K562 (cell line): ENCODE results near the gene PTPN5. TPM values are rescaled to one million over a fixed set of nuclear protein-coding genes. Genes with fewer than 3 reads are reported as not detected.
A peak's percentile ranks its signal among the peaks of the same experiment; 100 is the strongest.

ENCODE experiments used
- ATAC-seq: fragments of 200-7000 bp; cut with Tn5 transposase; 3 replicates; pipeline ENCODE4 v1.9.1; 2020; ENCODE audit warnings: moderate library complexity
- BruUV-seq: library from RNA; stranded (reverse); fragments of 400-500 nt; replicated peaks from 2 replicates; lab custom pipeline; 2021; lab: Mats Ljungman, UMichigan
- CTCF ChIA-PET: fragments of 300-600 bp; formaldehyde crosslinking; extraction: SDS; loops from one replicate; lab custom pipeline; 2021; ENCODE audit warnings: low intra/inter-chr PET ratio; lab: Yijun Ruan, JAX
- POLR2A ChIA-PET: fragments of 300-600, 350-650 bp; sonication (Branson Sonifier 250); formaldehyde crosslinking; extraction: SDS; loops from one replicate; lab custom pipeline; 2021; ENCODE audit warnings: antibody characterized with exemption, inconsistent platforms; lab: Yijun Ruan, JAX
- DNase-seq, 4 experiments: peaks; one replicate each; pipeline versions ENCODE4 v3.0.0 to v3.0.0-alpha.2; 2011 to 2018; ENCODE audit warnings: low spot score in 3 of 4, mixed read lengths in 3 of 4; ENCODE audit errors: extremely low read depth in 1 of 4
- FAIRE-seq: peaks from 2 replicates; lab custom pipeline; 2011; peaks lifted over from hg19 to GRCh38; lab: Jason Lieb, UNC
- H2AFZ ChIP-seq: 2 replicates; pipeline ENCODE4 v1.6.0; 2011; ENCODE audit warnings: low read depth, low read length, control low read depth, inconsistent platforms
- H3K27ac ChIP-seq: fragments of 200-600 bp; 3 replicates; pipeline ENCODE4 v1.8.0; 2011; ENCODE audit warnings: low read depth, mild to moderate bottlenecking, control low read depth, inconsistent platforms, low read length, moderate library complexity, mixed read lengths; ENCODE audit errors: extremely low read depth
- H3K27me3 ChIP-seq, 2 experiments: fragments of 300-600 bp in 1 of 2; 2 replicates in 1 of 2; 3 replicates in 1 of 2; pipeline versions ENCODE4 v1.6.0 to v1.8.0; 2011; ENCODE audit warnings: inconsistent platforms in 2 of 2, low read length in 2 of 2, mild to moderate bottlenecking in 1 of 2, mixed read lengths in 1 of 2, moderate library complexity in 1 of 2; ENCODE audit not compliant: control insufficient read depth in 2 of 2, insufficient read depth in 2 of 2
- H3K36me3 ChIP-seq: fragments of 300-600 bp; 3 replicates; pipeline ENCODE4 v1.8.0; 2011; ENCODE audit warnings: mild to moderate bottlenecking, low read length, inconsistent platforms; ENCODE audit not compliant: control insufficient read depth, insufficient read depth
- H3K4me1 ChIP-seq, 2 experiments: fragments of 200-600 bp in 1 of 2; replicated peaks in 1 of 2; 2 replicates in 1 of 2; 3 replicates in 1 of 2; pipeline versions ENCODE4 v1.5.1 to v1.8.0; 2011; ENCODE audit warnings: inconsistent platforms in 2 of 2, low read length in 2 of 2, mild to moderate bottlenecking in 1 of 2, mixed read lengths in 1 of 2, moderate library complexity in 1 of 2; ENCODE audit not compliant: control insufficient read depth in 2 of 2, insufficient read depth in 2 of 2
- H3K4me2 ChIP-seq: 2 replicates; pipeline ENCODE4 v1.6.1; 2011; ENCODE audit warnings: low read length, control low read depth, inconsistent platforms, mixed read lengths; ENCODE audit not compliant: insufficient read depth
- H3K4me3 ChIP-seq: fragments of 200-600 bp; sonication (generic), shearing (Covaris generic); 2 replicates; pipeline ENCODE4 v1.5.1; 2016; ENCODE audit warnings: control low read depth, inconsistent platforms
- H3K79me2 ChIP-seq: fragments of 200-600 bp; 3 replicates; pipeline ENCODE4 v1.8.0; 2011; ENCODE audit warnings: low read length, inconsistent platforms; ENCODE audit not compliant: control insufficient read depth, insufficient read depth
- H3K9ac ChIP-seq, 2 experiments: 2 replicates each; pipeline versions ENCODE4 v1.6.0 to v1.6.1; 2011; ENCODE audit warnings: low read depth in 2 of 2, low read length in 2 of 2, control low read depth in 1 of 2, inconsistent platforms in 1 of 2, mild to moderate bottlenecking in 1 of 2, mixed read lengths in 1 of 2; ENCODE audit not compliant: insufficient read depth in 1 of 2
- H3K9me1 ChIP-seq: one replicate; pipeline ENCODE4 v1.6.0; 2011; ENCODE audit warnings: inconsistent platforms, mild to moderate bottlenecking, low read length, moderate library complexity; ENCODE audit not compliant: control insufficient read depth, insufficient read depth
- H3K9me3 ChIP-seq: replicated peaks from 2 replicates; pipeline ENCODE4 v1.5.1; 2011; ENCODE audit warnings: low read depth, low read length, inconsistent platforms; ENCODE audit not compliant: control insufficient read depth, insufficient read depth
- H4K20me1 ChIP-seq: replicated peaks from 2 replicates; pipeline ENCODE4 v1.6.1; 2011; ENCODE audit warnings: low read length, inconsistent platforms, mixed read lengths; ENCODE audit not compliant: control insufficient read depth, insufficient read depth
- ARID4B ChIP-seq: sonication (generic); formaldehyde crosslinking; IDR thresholded peaks from 2 replicates; pipeline ENCODE4 v1.8.0; 2022; ENCODE audit warnings: mild to moderate bottlenecking, missing genetic modification reagents
- C11orf30 ChIP-seq: fragments of 450-650 bp; IDR thresholded peaks from 2 replicates; pipeline ENCODE4 v1.6.1; 2016; ENCODE audit warnings: low read depth, mild to moderate bottlenecking
- ELK1 ChIP-seq: sonication (generic); formaldehyde crosslinking; IDR thresholded peaks from 2 replicates; pipeline ENCODE4 v1.8.1; 2022; ENCODE audit warnings: missing genetic modification reagents
- MNT ChIP-seq, 2 experiments: fragments of 450-650 bp; conservative IDR thresholded peaks; 2 replicates each; pipeline ENCODE4 v1.6.1; 2017; ENCODE audit warnings: mild to moderate bottlenecking in 2 of 2, moderate library complexity in 2 of 2
- NONO ChIP-seq, 2 experiments: fragments of 200-400 bp in 1 of 2; fragments of 450-650 bp in 1 of 2; formaldehyde crosslinking in 1 of 2; IDR thresholded peaks; 2 replicates each; pipeline ENCODE4 v1.6.1; 2017; ENCODE audit warnings: low read depth in 2 of 2, mild to moderate bottlenecking in 2 of 2, moderate library complexity in 2 of 2, low read length in 1 of 2
- POLR2B ChIP-seq: fragments of 450-650 bp; IDR thresholded peaks from 2 replicates; pipeline ENCODE4 v1.6.1; 2018; ENCODE audit warnings: low read depth; ENCODE audit not compliant: partially characterized antibody
- TEAD2 ChIP-seq: fragments of 450-650 bp; IDR thresholded peaks from 2 replicates; pipeline ENCODE4 v1.6.1; 2016; ENCODE audit warnings: missing genetic modification characterization, control low read depth, missing compliant biosample characterization
- ZBTB17 ChIP-seq: fragments of 450-650 bp; formaldehyde crosslinking; IDR thresholded peaks from 2 replicates; pipeline ENCODE4 v1.4.0; 2020; ENCODE audit warnings: mild to moderate bottlenecking
- ZFP36 ChIP-seq: fragments of 150-350 bp; IDR thresholded peaks from 2 replicates; pipeline ENCODE4 v1.6.1; 2018; ENCODE audit warnings: low read length, low read depth; ENCODE audit not compliant: partially characterized antibody
- ZNF436 ChIP-seq: fragments of 250-450, 450-650 bp; sonication (Bioruptor Pico); formaldehyde crosslinking; IDR thresholded peaks from 2 replicates; pipeline ENCODE4 v1.7.0; 2020; ENCODE audit warnings: mild to moderate bottlenecking
- WGBS: fragments of 100-300 bp; shearing (Covaris generic); methylation state at CpG from one replicate; pipeline ENCODE4 v1.1.6; 2016; ENCODE audit warnings: low coverage, mixed read lengths; ENCODE audit not compliant: insufficient coverage; ENCODE audit errors: missing lambda C conversion rate; 5-methylcytosine and 5-hydroxymethylcytosine counted together
- in situ Hi-C: fragments of 300-500 bp; cut with MboI; formaldehyde crosslinking; loops from 4 replicates; pipeline ENCODE4 v1.15.0; 2018; ENCODE audit warnings: inconsistent platforms, mixed read lengths
- intact Hi-C: fragments of 100-400 bp; cut with micrococcal nuclease; formaldehyde crosslinking; loops from 2 replicates; pipeline ENCODE4 v1.14.2; 2022
- polyA plus RNA-seq, 8 experiments: library from polyadenylated mRNA; depleted of rRNA in 4 of 8; stranded (reverse) in 5 of 8; unstranded in 3 of 8; fragments of >200 nt; fragmentation: Nextera tagmentation in 2 of 8; fragmentation: Illumina TruSeq in 1 of 8; extraction: Ambion mirVana in 2 of 8; extraction: Trizol in 1 of 8; gene quantifications; 2 replicates each; pipeline versions ENCODE4 v1.2.1 to v1.2.3, GENCODE V29; 2011 to 2014; ENCODE audit warnings: inconsistent platforms in 1 of 8, missing spikeins in 1 of 8
- total RNA-seq, 7 experiments: library from RNA; depleted of rRNA in 6 of 7; stranded (reverse); fragments of >200 nt in 6 of 7; fragmentation: Illumina TruSeq in 2 of 7; extraction: Trizol in 2 of 7; gene quantifications; 2 replicates each; pipeline versions ENCODE4 v1.2.1 to v1.2.3, GENCODE V29; 2011 to 2021; ENCODE audit warnings: low replicate concordance in 1 of 7
- TF ChIP-seq, protein P1 (sequence below): fragments of 450-650 bp; IDR thresholded peaks from one replicate; pipeline ENCODE4 v1.6.1; 2018; ENCODE audit warnings: mild to moderate bottlenecking, moderate library complexity; ENCODE audit not compliant: partially characterized antibody
- TF ChIP-seq, protein P2 (sequence below): fragments of 450-650 bp; formaldehyde crosslinking; IDR thresholded peaks from 2 replicates; pipeline ENCODE4 v1.4.0; 2020; ENCODE audit warnings: mild to moderate bottlenecking

The PTPN5 gene
- total and polyA plus RNA-seq, 9 of the 15 experiments (the other 6 are each of a cell fraction or from before 2014, with no cell fraction given), result not detected

DNA sequence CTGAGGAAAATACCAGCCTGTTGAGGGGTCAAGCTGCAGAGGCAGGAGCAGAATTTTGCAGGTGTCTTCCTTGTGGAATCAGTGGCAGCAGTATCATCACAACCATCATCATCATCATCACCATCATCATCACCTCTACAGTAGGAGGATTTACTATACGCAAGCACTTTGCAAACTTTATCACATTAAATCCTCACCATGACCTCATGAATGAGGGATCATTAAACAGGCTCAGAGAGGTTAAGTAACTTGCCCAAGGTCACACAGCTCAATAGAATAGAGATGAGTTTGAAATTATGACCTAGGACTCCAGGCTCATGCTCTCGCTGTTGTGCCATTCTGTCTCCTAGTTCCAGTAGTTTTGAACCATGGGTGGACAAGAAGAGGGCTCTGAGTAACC is 25.6 kb downstream of the PTPN5 start:
- H3K4me1 ChIP-seq, result no peaks in the 10 kb centered on the region
- no peak overlapping the region for H3K4me2 ChIP-seq
- H3K9me1 ChIP-seq, result no peaks in the 10 kb centered on the region
- in situ Hi-C loops, result no loop called here
- peaks cover 2 to 34% of the 10 kb centered on the region in 2 experiments; a peak in 4 of 5 replicates for H3K27me3 ChIP-seq
- 0% methylated on average over 2 of the region's 2 CpGs for WGBS
- intact Hi-C loops, result loop anchor here (10.0 kb wide), 2 partner anchors 221 to 311 kb away; partner anchors contain the start of gene LDHAL6A
- FAIRE-seq (no peak), DNase-seq (no peak), ATAC-seq (no peak)
- no peak overlapping the region for H3K27ac ChIP-seq
- ChIA-PET CTCF (no interaction called here), POLR2A (interaction anchor here (1.4 kb wide), 1 partner anchor 23 kb away, joined by 4 read pairs; no protein-coding TSS in a partner anchor)
- no peak overlapping the region for H3K4me3 ChIP-seq
- no peaks in the 10 kb centered on the region for H3K36me3 ChIP-seq
- H3K9ac ChIP-seq, result no peak overlapping the region
- no peaks in the 10 kb centered on the region for H3K79me2 ChIP-seq
- H3K9me3 ChIP-seq, result no peaks in the 10 kb centered on the region
- 0 out of 2 replicates have a peak, but pooled peaks cover 4% of the 10 kb centered on the region for H4K20me1 ChIP-seq
- H2AFZ ChIP-seq, result no peak overlapping the region
- no TSS peak for BruUV-seq
- TF ChIP-seq ELK1 (CRISPR knock-in tag) (no peak), ZFP36 (peak; percentile 80), ZNF436 (CRISPR knock-in tag) (no peak), MNT (conservative IDR thresholded peaks at IDR 0.05) (no peak), NONO (IDR thresholded peaks at IDR 0.05; ENCODE audit: low read depth in 2 of 2, low read length in 1 of 2) (no peak), ZBTB17 (CRISPR knock-in tag) (no peak), ARID4B (CRISPR knock-in tag) (no peak), POLR2B (no peak), TEAD2 (tag) (no peak), C11orf30 (no peak)
- TF ChIP-seq, protein P1, sequence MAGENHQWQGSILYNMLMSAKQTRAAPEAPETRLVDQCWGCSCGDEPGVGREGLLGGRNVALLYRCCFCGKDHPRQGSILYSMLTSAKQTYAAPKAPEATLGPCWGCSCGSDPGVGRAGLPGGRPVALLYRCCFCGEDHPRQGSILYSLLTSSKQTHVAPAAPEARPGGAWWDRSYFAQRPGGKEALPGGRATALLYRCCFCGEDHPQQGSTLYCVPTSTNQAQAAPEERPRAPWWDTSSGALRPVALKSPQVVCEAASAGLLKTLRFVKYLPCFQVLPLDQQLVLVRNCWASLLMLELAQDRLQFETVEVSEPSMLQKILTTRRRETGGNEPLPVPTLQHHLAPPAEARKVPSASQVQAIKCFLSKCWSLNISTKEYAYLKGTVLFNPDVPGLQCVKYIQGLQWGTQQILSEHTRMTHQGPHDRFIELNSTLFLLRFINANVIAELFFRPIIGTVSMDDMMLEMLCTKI, result no peak
- TF ChIP-seq, protein P2, sequence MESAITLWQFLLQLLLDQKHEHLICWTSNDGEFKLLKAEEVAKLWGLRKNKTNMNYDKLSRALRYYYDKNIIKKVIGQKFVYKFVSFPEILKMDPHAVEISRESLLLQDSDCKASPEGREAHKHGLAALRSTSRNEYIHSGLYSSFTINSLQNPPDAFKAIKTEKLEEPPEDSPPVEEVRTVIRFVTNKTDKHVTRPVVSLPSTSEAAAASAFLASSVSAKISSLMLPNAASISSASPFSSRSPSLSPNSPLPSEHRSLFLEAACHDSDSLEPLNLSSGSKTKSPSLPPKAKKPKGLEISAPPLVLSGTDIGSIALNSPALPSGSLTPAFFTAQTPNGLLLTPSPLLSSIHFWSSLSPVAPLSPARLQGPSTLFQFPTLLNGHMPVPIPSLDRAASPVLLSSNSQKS (CRISPR knock-in tag), result no peak
